NB4 (cell line): ENCODE measurements around the gene RUFY1.

Experiments
- DNase-seq: peaks from one replicate; pipeline ENCODE4 v3.0.0; 2010; ENCODE audit warnings: low read depth
- H3K4me3 ChIP-seq: one replicate; pipeline ENCODE4 v1.5.1; 2011; ENCODE audit warnings: mild to moderate bottlenecking, low read depth, low read length, moderate library complexity
- CTCF ChIP-seq: IDR thresholded peaks from one replicate; pipeline ENCODE4 v1.5.1; 2012; ENCODE audit warnings: low read depth, low read length
- MAX ChIP-seq: IDR thresholded peaks from 2 replicates; pipeline ENCODE4 v1.6.1; 2011; ENCODE audit warnings: low read depth, low read length
- MYC ChIP-seq: IDR thresholded peaks from 2 replicates; pipeline ENCODE4 v1.6.1; 2011; ENCODE audit warnings: low read depth, low read length
- POLR2A ChIP-seq: IDR thresholded peaks from 2 replicates; pipeline ENCODE4 v1.6.1; 2011; ENCODE audit warnings: mild to moderate bottlenecking; ENCODE audit not compliant: insufficient read length; ENCODE audit errors: extremely low read depth

RUFY1 gene

GRCh38 chr5:179619776-179620175 lies 69.4 kb downstream of the RUFY1 start:
- peak overlapping the region; percentile 88 for H3K4me3 ChIP-seq
- no peak for TF ChIP-seq CTCF
- TF ChIP-seq MYC: no peak
- no peak for TF ChIP-seq MAX
- TF ChIP-seq POLR2A: no peak
- no peak for DNase-seq

- no peak for TF ChIP-seq MAX
- TF ChIP-seq CTCF: no peak
- TF ChIP-seq POLR2A: no peak
- TF ChIP-seq MYC: no peak
- H3K4me3 ChIP-seq: peak overlapping the region; percentile 88
- peak; percentile 25 for DNase-seq
Observed at GRCh38 chr5:179620293-179620692, 69.9 kb downstream of the RUFY1 start.

- DNase-seq: peak; percentile 11
- TF ChIP-seq CTCF (no peak), MYC (no peak), POLR2A (no peak), MAX (no peak)
- peak overlapping the region; percentile 88 for H3K4me3 ChIP-seq
Observed at GRCh38 chr5:179620703-179621350, 70.5 kb downstream of the RUFY1 start.

- peak; percentile 36 for DNase-seq
- H3K4me3 ChIP-seq: peak overlapping the region; percentile 88
- TF ChIP-seq CTCF: no peak
- TF ChIP-seq POLR2A: no peak
- TF ChIP-seq MYC: no peak
- no peak for TF ChIP-seq MAX
Observed at GRCh38 chr5:179621551-179622214, 71.3 kb downstream of the RUFY1 start.

- TF ChIP-seq CTCF (no peak), MAX (peak; percentile 67), POLR2A (peak; percentile 100), MYC (peak; percentile 88)
- peak; percentile 98 for DNase-seq
Observed at GRCh38 chr5:179623003-179623905, 72.9 kb downstream of the RUFY1 start, which contains the start of gene HNRNPH1. TSS of gene HNRNPH1 (minus strand) at chr5:179623671. CDS start at chr5:179623133, 538 bp downstream.

More at GRCh38 chr5:179623003-179623905, 72.9 kb downstream of the RUFY1 start, which contains the start of gene HNRNPH1:
- H3K4me3 ChIP-seq: peak within 1 kb of the TSS; percentile 88
